GM23248 (cell line): ENCODE data around the gene CRB3.

Experiments used
- EZH2 ChIP-seq: fragments of 200-600 bp; sonication (generic); IDR thresholded peaks from 2 replicates; pipeline ENCODE4 v1.6.1; 2018; ENCODE audit warnings: antibody characterized with exemption, mild to moderate bottlenecking; ENCODE audit not compliant: insufficient read depth, poor library complexity, severe bottlenecking
- EZH2phosphoT487 ChIP-seq: fragments of 200-600 bp; sonication (generic); IDR thresholded peaks from 2 replicates; pipeline ENCODE4 v1.6.1; 2018; ENCODE audit warnings: antibody characterized with exemption, moderate library complexity, mild to moderate bottlenecking, low read depth; ENCODE audit not compliant: insufficient read depth

DNA sequence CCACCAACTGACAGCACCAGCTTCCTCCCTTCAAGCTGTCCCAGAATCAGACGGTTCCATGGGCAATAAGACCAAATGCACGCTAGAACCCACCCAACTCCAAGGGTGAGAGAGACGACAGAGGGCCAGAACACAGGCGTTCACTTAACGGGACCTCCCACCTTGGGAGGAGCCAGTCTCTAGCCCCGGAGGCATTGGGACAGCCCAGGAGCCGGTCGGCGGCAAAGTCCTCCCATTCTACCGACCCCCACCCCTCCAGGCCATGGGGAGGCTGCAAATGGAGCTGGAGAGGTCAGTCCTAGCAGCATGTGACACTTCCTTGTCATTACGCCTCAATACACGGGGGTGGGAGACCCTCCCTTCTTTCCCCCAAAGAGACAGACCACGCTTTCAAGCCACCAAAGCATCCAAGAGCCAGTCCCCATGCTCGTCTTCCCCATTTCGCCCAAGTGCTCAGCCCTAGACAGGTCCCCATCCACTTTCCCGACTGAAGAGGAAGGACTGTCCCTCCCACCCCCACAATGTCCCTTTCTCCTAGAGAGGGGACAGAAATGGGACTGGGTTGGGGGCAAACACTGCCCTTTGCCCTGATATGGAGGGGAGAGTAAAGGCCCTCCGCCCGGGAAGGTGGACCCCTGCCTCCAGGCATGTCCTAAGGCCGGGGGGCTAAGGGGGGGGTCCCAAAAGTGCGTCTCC lies 40.4 kb upstream of the CRB3 start:
- TF ChIP-seq EZH2 (no peak), EZH2phosphoT487 (no peak)
